ENCODE data around the gene S100G.

Gene S100G

GRCh38 chrX:16651391-16652024 is 1.6 kb downstream of the S100G start:
- DNase-seq, result no peak

- no peak for DNase-seq
Measured at GRCh38 chrX:16653424-16653823, 3.5 kb downstream of the S100G start.

DNA sequence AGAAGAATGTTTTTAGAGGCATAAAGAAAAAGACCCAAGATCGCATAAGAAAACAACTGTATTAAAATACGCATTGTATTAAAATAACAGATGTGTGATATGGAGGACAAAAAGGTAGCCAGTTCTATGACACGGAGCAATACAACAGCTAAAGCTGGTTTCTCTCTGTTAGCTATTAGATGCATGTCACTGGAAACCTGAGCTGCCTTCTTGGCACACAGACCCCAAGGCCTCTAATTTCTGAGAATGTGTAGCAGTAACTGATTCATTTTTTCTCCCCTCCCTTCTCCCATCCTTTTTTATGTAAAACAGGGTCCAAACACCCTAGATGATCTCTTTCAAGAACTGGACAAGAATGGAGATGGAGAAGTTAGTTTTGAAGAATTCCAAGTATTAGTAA is 4.1 kb downstream of the S100G start:
- DNase-seq, result no peak

GRCh38 chrX:16658284-16658683 is 8.3 kb downstream of the S100G start:
- DNase-seq, result no peak

DNA sequence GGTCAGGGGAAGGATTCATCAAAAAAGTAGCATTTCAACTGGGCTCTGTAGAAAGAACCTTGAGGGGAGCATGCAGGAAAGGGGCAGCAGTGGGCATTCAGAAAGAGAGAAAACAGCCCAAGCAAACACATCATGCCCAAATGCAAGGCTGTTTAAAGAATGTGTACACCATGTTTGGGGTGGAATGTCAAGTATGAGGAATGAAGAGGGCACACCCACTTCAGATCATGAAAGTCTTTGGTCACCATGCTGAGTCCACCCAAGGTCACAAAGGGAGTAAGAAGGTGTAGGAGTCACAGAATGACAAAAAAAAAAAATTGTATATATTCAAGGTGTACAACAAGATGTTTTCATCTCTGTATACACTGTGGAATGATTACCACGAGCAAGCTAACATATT is 9.4 kb downstream of the S100G start:
- no peak for DNase-seq

GRCh38 chrX:16661495-16661894 is 11.5 kb downstream of the S100G start:
- DNase-seq, result no peak

GRCh38 chrX:16662402-16662801 is 12.4 kb downstream of the S100G start:
- no peak for DNase-seq

GRCh38 chrX:16664074-16664473 is 14.1 kb downstream of the S100G start:
- DNase-seq, result no peak

DNA sequence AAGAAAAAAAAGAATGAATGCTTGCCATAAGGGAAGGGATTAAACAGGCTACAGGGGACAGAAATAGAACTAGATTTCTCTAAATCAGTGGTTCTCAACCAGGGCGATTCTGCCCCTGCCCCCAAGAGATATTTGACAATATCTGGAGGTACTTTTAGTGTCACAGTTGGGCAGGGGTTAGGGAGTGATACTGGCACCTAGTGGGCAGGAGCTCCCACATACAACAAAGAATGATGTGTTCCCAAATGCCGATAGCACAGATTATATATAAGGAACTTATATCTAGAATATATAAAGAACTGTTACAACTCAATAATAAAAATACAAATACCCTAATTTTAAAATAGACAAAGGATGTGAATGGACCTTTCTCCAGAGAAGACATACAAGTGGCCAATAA is 14.7 kb downstream of the S100G start:
- DNase-seq, result no peak

DNA sequence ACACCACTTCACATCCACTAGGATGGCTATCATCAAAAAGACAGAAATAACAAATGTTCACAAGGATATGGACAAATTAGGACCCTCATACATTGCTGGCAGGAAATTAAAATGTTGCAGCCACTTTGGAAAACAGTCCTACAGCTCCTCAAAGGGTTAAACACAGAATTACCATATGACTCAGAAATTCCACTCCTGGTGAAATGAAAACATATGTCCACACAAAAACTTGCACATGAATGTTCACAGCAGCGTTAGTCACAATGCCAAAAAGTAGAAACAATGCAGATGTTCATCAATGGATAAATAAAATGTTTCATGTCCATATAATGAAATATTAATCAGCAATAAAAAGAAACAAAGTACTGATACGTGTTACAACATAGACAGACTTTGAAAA is 15.1 kb downstream of the S100G start:
- DNase-seq, result no peak

DNA sequence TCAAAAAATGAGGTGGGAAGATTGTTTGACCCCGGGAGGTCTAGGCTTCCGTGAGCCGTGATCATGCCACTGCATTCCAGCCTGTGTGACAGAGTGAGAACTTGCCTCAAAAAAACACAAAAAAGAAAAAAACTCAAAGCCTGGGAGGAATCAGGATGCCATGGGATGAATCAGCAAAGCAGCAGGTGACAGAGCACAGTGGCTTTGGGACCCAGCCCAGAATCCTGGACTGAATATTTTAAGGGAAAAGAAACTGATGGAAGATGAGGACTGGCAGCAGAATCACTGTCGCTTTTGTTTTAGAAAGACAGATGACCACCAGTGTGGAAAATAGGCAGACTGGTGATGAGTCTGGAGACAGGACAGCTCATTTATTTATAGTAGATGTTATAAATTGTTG is 16.6 kb downstream of the S100G start:
- no peak for DNase-seq

- DNase-seq, result no peak
Measured at GRCh38 chrX:16671005-16671404, 21.0 kb downstream of the S100G start.

- DNase-seq, result no peak
Measured at GRCh38 chrX:16678689-16679088, 28.7 kb downstream of the S100G start.

DNA sequence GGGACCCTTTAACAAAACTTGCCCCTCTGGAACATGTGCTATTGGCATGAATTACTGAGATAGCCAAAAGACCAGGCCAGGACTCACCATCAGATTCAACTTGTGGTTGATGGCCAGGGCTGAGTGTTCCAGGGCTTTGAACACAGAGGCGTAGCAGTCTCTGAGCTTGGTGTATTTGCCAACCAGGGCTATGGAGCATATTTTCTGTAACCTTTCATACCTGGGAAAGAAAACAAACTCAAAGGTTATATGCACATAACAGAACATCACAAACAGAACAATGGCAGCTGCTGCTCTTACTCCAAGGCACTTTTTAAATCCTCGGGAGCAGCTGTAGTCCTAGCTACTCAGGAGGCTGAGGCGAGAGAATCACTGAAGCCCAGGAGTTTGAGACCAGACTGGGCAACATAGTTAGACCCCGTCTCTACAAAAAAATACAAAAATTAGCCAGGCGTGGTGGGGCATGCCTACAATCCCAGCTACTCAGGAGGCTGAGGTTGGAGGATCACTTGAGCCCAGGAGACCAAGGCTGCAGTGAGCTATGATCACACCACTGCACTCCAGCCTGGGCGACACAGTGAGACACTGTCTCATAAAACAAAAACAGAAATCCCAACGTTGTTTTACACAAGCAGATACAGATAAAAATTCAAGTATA is 33.2 kb downstream of the S100G start:
- no peak for DNase-seq

DNA sequence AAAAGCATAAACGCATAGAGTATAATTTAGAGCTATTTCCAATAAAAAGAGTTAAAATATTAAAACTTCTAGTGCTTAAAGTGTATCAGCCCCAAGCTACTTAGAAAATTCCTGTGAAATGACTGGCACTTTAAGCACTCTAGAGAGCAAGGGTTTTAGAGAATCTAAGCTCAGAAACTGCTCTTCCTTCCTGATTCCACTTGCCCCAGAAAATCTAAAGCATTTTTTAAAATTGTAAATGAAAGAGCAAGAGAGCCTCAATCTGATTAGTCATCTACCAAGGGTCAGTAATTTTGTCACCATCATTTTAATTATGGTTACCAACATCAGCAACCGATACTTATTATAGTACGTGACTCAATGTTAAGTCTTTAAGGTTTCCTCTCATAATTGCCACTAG is 37.6 kb downstream of the S100G start:
- no peak for DNase-seq

DNA sequence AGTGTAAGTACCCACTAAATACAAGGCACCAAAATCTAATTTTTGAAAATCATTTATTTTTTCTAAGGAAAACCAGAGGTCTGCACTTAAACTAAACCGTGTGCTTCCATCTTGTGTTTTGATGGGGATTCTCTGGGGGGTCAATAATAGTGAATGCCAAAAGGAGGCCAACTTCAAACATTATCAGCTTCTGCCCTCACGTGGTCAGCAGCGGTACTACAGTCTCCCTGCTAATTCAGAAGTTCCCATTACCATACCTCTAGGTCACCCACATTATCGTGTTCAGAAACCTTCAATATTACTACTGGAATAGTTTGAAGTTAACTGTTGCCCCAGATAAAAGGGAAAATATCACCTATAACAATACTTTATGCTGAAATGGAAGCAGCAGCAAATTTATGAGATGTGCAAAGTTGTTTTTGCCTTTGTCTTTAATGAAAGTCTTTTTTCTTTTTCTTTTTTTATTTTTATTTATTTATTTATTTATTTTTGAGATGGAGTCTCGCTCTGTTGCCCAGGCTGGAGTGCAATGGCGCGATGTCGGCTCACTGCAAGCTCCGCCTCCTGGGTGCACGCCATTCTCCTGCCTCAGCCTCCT is 45.2 kb downstream of the S100G start:
- no peak for DNase-seq

DNA sequence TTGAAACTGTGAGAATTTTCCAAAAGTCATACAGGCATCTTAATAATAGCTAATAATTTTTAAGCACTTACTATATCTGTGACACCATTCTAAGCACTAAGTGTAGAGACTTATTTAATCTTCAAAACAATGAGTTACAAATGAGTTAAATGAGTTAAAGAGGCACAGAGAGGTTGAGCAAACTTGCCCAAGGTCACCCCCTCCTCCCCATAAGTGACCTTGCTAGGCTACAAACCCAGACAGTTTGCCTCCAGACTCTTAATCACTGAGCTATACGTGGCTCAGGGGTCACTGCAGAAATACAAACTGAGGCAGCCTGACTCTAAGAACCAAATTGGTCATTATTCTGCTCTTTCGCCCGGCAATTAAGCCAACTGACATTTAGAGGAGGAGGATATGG is 47.0 kb downstream of the S100G start:
- DNase-seq, result no peak

GRCh38 chrX:16699389-16699788 is 49.4 kb downstream of the S100G start:
- no peak for DNase-seq

DNA sequence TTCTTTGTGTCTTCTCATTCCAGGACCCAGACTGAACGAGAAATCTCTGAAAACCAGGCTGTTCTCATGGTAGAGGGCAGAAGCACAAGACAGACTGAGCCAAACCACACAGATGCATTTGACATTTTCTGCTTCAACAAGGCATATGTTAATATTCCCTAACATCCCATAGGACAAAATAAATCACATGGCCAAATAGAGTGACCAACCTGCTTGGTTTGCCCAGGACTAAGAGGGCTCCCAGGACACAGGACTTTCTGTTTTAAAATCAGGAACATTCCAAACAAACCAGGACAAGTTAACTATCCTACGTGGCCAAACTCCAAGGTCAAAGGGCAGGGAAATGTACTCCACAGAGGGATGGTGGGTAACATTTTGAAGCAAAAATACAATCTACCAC is 50.8 kb downstream of the S100G start:
- no peak for DNase-seq

- no peak for DNase-seq
Measured at GRCh38 chrX:16702700-16703599, 53.0 kb downstream of the S100G start.

Measured in NCI-H2107 (cell line).